Thoracic aorta (tissue), 2 donors: ENCODE data around the gene DCLK2. TPM values are rescaled to one million over a fixed set of nuclear protein-coding genes. Genes with fewer than 3 reads are reported as not detected.

Experiments
- ATAC-seq: fragments of 150-250 bp; one replicate; pipeline ENCODE4 v1.8.0; 2017; ENCODE audit warnings: low read depth; ENCODE audit not compliant: insufficient number of reproducible peaks, low FRiP score
- DNase-seq: peaks from one replicate; pipeline ENCODE4 v3.0.0-alpha.2; 2020; ENCODE audit warnings: low spot score
- H3K27ac ChIP-seq, 2 donors: fragments of 200-600 bp; sonication (generic); 1 replicate in 1 of 2; 2 replicates in 1 of 2; pipeline ENCODE4 v1.5.1; 2016; ENCODE audit warnings: mild to moderate bottlenecking in 2 of 2, moderate library complexity in 2 of 2
- H3K27me3 ChIP-seq: fragments of 200-600 bp; sonication (generic); replicated peaks from 2 replicates; pipeline ENCODE4 v1.6.0; 2016; ENCODE audit warnings: mild to moderate bottlenecking; ENCODE audit not compliant: insufficient read depth
- H3K36me3 ChIP-seq: fragments of 200-600 bp; sonication (generic); one replicate; pipeline ENCODE4 v1.5.1; 2016
- H3K4me1 ChIP-seq, 2 donors: fragments of 200-600 bp; sonication (generic); 1 replicate in 1 of 2; 2 replicates in 1 of 2; pipeline versions ENCODE4 v1.5.1 to v1.6.0; 2016; ENCODE audit warnings: low read depth in 2 of 2, mild to moderate bottlenecking in 1 of 2; ENCODE audit not compliant: control insufficient read depth in 1 of 2
- H3K4me3 ChIP-seq: fragments of 200-600 bp; sonication (generic); 2 replicates; pipeline ENCODE4 v1.5.1; 2016; ENCODE audit warnings: mild to moderate bottlenecking
- H3K9me3 ChIP-seq: fragments of 200-600 bp; sonication (generic); 2 replicates; pipeline ENCODE4 v1.5.1; 2016
- total RNA-seq, 2 donors: library from RNA; depleted of rRNA; stranded (reverse); fragments of >200 nt; gene quantifications; one replicate each; pipeline versions ENCODE4 v1.1.0 to v1.2.3, GENCODE V29; 2016
- TF ChIP-seq, protein P1 (sequence below): fragments of 200-600 bp; sonication (generic); IDR thresholded peaks from one replicate; pipeline ENCODE4 v1.5.1; 2019; ENCODE audit warnings: antibody characterized with exemption

Gene DCLK2
- total RNA-seq, 2 donors from 2014 or later: 18.3 to 32.2 TPM

DNA sequence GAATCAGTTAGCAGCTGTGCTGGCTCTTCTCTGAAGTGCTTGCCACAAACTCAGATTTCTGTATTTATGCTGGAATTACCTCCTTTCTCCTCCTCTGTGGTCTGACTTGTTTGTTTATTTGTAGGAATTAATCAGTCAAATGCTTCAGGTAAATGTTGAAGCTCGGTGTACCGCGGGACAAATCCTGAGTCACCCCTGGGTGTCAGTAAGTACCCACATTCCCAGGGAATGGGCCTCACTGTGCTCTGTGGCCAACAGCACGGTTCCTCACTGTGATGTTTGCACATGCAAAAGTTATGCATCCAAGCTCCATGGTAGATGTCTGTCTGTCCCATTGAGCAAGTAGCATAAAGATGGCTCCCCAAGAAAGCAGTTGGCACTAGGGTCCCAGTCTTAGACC lies 169.9 kb downstream of the DCLK2 start:
- Histone ChIP-seq H3K27me3 (no peaks in the 10 kb centered on the region), H3K4me3 (no peak overlapping the region), H3K27ac (no peak overlapping the region), H3K4me1 (peaks cover 0 to 14% of the 10 kb centered on the region in 2 donors), H3K36me3 (peaks cover 12% of the 10 kb centered on the region), H3K9me3 (no peaks in the 10 kb centered on the region)
- no peak for DNase-seq
- ATAC-seq: no peak
- TF ChIP-seq, protein P1, sequence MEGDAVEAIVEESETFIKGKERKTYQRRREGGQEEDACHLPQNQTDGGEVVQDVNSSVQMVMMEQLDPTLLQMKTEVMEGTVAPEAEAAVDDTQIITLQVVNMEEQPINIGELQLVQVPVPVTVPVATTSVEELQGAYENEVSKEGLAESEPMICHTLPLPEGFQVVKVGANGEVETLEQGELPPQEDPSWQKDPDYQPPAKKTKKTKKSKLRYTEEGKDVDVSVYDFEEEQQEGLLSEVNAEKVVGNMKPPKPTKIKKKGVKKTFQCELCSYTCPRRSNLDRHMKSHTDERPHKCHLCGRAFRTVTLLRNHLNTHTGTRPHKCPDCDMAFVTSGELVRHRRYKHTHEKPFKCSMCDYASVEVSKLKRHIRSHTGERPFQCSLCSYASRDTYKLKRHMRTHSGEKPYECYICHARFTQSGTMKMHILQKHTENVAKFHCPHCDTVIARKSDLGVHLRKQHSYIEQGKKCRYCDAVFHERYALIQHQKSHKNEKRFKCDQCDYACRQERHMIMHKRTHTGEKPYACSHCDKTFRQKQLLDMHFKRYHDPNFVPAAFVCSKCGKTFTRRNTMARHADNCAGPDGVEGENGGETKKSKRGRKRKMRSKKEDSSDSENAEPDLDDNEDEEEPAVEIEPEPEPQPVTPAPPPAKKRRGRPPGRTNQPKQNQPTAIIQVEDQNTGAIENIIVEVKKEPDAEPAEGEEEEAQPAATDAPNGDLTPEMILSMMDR: no peak

DNA sequence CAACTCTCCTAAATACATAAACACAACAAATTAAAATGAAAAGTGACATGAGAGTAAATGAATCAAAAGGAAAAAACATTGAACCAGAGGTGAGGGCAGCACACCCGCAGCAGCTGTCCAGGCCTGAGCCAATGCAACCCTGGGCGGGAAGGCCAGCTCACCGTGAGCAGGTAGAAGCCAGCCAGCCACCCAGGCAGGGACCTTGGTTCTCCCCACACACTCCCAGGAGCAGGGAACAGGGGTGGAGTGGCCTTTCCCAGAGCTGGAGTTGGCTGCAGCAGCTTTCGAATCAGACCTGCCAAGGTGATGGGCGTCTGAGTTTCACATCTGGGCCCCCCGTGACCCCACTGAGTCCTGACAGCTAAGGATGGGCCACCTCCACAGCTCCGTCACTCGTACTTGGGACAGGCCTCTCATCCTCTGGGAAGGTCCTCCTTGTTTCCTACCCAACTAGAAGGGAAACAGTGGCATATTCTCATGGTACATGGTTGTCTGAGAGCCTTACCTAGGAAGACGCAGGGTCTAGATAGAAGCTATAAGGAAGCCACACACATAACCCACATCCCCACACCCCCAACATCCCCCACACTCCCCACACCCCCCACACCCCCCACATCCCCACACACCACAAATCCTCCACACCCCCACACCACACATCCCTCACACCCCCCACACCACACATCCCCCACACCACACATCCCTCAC lies 172.2 kb downstream of the DCLK2 start:
- no peaks in the 10 kb centered on the region for H3K9me3 ChIP-seq
- peaks cover 12% of the 10 kb centered on the region for H3K36me3 ChIP-seq
- ATAC-seq (no peak), DNase-seq (no peak)
- H3K4me1 ChIP-seq: no peaks in the 10 kb centered on the region
- peak overlapping the region in 1 of 2 donors; percentile 27 for H3K27ac ChIP-seq
- H3K27me3 ChIP-seq: no peaks in the 10 kb centered on the region
- no peak overlapping the region for H3K4me3 ChIP-seq
- TF ChIP-seq, protein P1: no peak

- TF ChIP-seq, protein P1: no peak
- Histone ChIP-seq H3K4me1 (no peaks in the 10 kb centered on the region), H3K9me3 (no peaks in the 10 kb centered on the region), H3K27ac (no peak overlapping the region), H3K4me3 (no peak overlapping the region), H3K27me3 (no peaks in the 10 kb centered on the region), H3K36me3 (peaks cover 12% of the 10 kb centered on the region)
- no peak for ATAC-seq
- DNase-seq: no peak
These were observed 172.9 kb downstream of the DCLK2 start for GRCh38 chr4:150250998-150251651.

GRCh38 chr4:150251752-150252190 lies 173.5 kb downstream of the DCLK2 start:
- ATAC-seq (no peak), DNase-seq (no peak)
- TF ChIP-seq, protein P1: no peak
- Histone ChIP-seq H3K9me3 (no peaks in the 10 kb centered on the region), H3K36me3 (peaks cover 12% of the 10 kb centered on the region), H3K4me1 (no peaks in the 10 kb centered on the region), H3K27ac (no peak overlapping the region), H3K4me3 (no peak overlapping the region), H3K27me3 (no peaks in the 10 kb centered on the region)

DNA sequence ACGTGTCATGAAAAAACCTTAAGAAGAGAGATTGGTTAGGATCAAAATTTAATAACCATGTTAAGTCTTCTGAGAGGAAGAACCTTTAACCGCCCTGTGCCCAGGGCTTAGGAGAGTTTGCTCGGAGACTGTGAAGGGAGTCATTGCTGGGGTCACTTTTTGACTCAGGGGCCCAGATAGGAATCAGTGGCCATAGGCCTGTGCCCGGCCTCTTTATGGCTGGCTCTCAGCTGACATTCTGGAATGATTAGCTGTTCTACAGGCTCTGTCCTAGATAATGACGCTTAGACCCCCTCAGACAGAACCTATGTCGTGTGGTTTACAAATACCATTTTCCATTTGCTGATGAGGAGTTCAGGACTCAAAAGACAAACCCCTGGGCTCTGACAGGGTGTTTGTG lies 174.1 kb downstream of the DCLK2 start:
- TF ChIP-seq, protein P1: no peak
- no peak for DNase-seq
- no peaks in the 10 kb centered on the region for H3K9me3 ChIP-seq
- H3K36me3 ChIP-seq: peaks cover 12% of the 10 kb centered on the region
- no peaks in the 10 kb centered on the region for H3K4me1 ChIP-seq
- H3K4me3 ChIP-seq: no peak overlapping the region
- H3K27me3 ChIP-seq: no peaks in the 10 kb centered on the region
- ATAC-seq: no peak
- H3K27ac ChIP-seq: no peak overlapping the region
